GM10248 (cell line): ENCODE data around the gene FAM162B.

Experiments used
- CTCF ChIA-PET: fragments of 300-600 bp; sonication (Branson Sonifier 250); formaldehyde crosslinking; extraction: SDS; loops from one replicate; lab custom pipeline; 2021; ENCODE audit warnings: antibody characterized with exemption; lab: Yijun Ruan, JAX
- POLR2A ChIA-PET: fragments of 350-650 bp; sonication (Branson Sonifier 250); formaldehyde crosslinking; extraction: SDS; loops from one replicate; lab custom pipeline; 2020; ENCODE audit warnings: antibody characterized with exemption; lab: Yijun Ruan, JAX
- DNase-seq: peaks from one replicate; pipeline ENCODE4 v3.0.0; 2012; ENCODE audit errors: extremely low spot score
- TF ChIP-seq, protein P1 (sequence below): IDR thresholded peaks from 2 replicates; pipeline ENCODE4 v1.5.1; 2012; ENCODE audit warnings: mild to moderate bottlenecking, low read depth; ENCODE audit errors: extremely low read depth, missing control alignments, control extremely low read depth

The FAM162B gene

GRCh38 chr6:116764961-116765841, at the start of gene FAM162B:
Gene FAM162B, minus strand, starts transcription at chr6:116765719. Its CDS starts 143 bp downstream, at chr6:116765576.
- TF ChIP-seq, protein P1, sequence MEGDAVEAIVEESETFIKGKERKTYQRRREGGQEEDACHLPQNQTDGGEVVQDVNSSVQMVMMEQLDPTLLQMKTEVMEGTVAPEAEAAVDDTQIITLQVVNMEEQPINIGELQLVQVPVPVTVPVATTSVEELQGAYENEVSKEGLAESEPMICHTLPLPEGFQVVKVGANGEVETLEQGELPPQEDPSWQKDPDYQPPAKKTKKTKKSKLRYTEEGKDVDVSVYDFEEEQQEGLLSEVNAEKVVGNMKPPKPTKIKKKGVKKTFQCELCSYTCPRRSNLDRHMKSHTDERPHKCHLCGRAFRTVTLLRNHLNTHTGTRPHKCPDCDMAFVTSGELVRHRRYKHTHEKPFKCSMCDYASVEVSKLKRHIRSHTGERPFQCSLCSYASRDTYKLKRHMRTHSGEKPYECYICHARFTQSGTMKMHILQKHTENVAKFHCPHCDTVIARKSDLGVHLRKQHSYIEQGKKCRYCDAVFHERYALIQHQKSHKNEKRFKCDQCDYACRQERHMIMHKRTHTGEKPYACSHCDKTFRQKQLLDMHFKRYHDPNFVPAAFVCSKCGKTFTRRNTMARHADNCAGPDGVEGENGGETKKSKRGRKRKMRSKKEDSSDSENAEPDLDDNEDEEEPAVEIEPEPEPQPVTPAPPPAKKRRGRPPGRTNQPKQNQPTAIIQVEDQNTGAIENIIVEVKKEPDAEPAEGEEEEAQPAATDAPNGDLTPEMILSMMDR = no peak
- CTCF ChIA-PET = no interaction called here
- POLR2A ChIA-PET = no interaction called here
- peak; percentile 23 for DNase-seq

DNA sequence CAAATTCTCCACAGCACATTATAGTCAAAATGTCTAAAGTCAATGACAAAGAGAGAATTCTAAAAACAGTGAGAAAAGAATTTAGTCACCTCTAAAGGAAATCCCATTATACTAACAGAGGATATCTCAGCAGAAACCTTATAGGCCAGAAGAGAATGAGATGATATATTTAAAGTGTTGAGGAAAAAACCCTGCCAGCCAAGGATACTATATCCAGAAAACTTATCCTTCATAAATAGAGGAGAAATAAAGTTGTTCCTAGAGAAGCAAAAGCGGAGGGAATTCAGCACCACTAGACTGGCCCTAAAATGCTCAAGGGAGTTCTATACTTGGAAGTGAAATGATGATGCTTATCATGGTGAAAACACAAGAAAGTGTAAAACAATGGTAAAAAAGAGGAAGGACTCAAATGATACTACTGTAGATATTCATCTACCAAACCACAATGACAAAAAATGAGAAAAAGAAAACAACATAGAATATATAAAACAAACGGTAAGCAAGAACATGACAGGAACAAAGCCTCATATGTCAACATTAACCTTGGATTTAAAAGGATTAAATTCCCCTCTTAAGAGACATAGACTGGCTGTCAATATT, 46.6 kb upstream of the FAM162B start:
- POLR2A ChIA-PET = no interaction called here
- no peak for DNase-seq
- CTCF ChIA-PET = no interaction called here
- TF ChIP-seq, protein P1 = no peak

DNA sequence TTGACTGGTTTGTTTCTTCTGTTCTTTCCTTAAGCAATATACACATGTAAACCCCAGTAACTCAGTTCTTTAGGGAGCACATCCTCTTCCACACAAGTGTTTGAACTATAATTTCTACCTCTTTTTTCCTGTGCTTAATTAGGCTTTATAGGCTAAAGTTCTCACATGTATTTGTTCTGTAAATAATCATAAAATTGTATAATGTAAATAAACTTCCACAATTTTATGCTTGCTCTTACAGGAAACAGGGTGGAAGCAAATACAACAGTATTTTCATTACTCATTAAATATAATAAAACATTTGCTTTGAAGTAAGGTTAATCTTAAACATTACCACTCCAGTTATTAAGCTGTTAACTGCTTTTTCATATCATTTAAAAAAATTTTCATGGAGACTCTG, 36.5 kb upstream of the FAM162B start:
- ChIA-PET POLR2A (no interaction called here), CTCF (no interaction called here)
- TF ChIP-seq, protein P1 = no peak
- no peak for DNase-seq

DNA sequence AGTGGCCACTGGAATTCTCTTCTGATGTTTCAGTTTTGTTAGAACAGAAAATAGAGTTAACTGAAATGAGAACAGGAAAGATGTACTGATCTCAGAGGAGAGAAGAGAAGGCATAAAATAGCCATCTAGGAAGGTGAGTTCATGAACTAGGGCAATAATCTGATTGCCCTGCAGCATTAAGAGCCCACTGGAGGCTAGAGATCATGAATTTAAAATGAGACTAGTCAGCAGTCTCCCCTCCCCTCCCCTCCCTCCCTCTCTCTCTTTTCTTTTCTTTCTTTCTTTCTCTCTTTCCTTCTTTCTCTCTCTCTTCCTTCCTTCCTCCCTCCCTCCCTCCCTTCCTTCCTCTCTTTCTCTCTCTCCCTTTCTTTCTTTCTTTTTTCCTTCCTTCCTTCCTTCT, 34.4 kb upstream of the FAM162B start:
- POLR2A ChIA-PET = no interaction called here

GRCh38 chr6:116797585-116797984, 32.1 kb upstream of the FAM162B start:
- DNase-seq = no peak
- ChIA-PET CTCF (no interaction called here), POLR2A (no interaction called here)
- TF ChIP-seq, protein P1 = no peak

More for the DNA sequence above, 34.4 kb upstream of the FAM162B start:
- CTCF ChIA-PET = no interaction called here
- TF ChIP-seq, protein P1 = no peak
- no peak for DNase-seq

GRCh38 chr6:116793224-116793623, 27.7 kb upstream of the FAM162B start:
- POLR2A ChIA-PET = no interaction called here
- no peak for DNase-seq
- CTCF ChIA-PET = no interaction called here
- TF ChIP-seq, protein P1 = no peak
